Adrenal gland (tissue), 5 donors: ENCODE data around the gene LEPROT.

Source experiments
- POLR2A ChIP-seq, 2 donors: fragments of 450-650 bp; IDR thresholded peaks; one replicate each; pipeline ENCODE4 v1.6.1; 2017; ENCODE audit warnings: antibody characterized with exemption in 2 of 2, mild to moderate bottlenecking in 2 of 2, moderate library complexity in 1 of 2
- TF ChIP-seq, protein P1 (sequence below), 6 experiments: fragments of 450-650 bp in 4 of 6; fragments of 200-600 bp in 2 of 6; sonication (generic) in 1 of 6; IDR thresholded peaks; 1 replicate in 5 of 6; 2 replicates in 1 of 6; pipeline versions ENCODE4 v1.5.1 to v1.8.0; 2016 to 2021; ENCODE audit warnings: antibody characterized with exemption in 6 of 6, mild to moderate bottlenecking in 2 of 6, moderate library complexity in 1 of 6
- donor health status: DM: no; HTN: no; CAD: no.

- TF ChIP-seq, protein P1, sequence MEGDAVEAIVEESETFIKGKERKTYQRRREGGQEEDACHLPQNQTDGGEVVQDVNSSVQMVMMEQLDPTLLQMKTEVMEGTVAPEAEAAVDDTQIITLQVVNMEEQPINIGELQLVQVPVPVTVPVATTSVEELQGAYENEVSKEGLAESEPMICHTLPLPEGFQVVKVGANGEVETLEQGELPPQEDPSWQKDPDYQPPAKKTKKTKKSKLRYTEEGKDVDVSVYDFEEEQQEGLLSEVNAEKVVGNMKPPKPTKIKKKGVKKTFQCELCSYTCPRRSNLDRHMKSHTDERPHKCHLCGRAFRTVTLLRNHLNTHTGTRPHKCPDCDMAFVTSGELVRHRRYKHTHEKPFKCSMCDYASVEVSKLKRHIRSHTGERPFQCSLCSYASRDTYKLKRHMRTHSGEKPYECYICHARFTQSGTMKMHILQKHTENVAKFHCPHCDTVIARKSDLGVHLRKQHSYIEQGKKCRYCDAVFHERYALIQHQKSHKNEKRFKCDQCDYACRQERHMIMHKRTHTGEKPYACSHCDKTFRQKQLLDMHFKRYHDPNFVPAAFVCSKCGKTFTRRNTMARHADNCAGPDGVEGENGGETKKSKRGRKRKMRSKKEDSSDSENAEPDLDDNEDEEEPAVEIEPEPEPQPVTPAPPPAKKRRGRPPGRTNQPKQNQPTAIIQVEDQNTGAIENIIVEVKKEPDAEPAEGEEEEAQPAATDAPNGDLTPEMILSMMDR (IDR thresholded peaks at IDR 0.05) = no peak
- TF ChIP-seq POLR2A (IDR thresholded peaks at IDR 0.05) = no peak
Observed at GRCh38 chr1:65395887-65396612, 24.4 kb upstream of the LEPROT start.
